ENCODE results near the gene SERF2.
"Not testable (repeated sequence)": the region's sequence is repeated elsewhere in the genome, so short reads cannot be mapped to it uniquely, and the experiment has no call there.

The SERF2 gene

DNA sequence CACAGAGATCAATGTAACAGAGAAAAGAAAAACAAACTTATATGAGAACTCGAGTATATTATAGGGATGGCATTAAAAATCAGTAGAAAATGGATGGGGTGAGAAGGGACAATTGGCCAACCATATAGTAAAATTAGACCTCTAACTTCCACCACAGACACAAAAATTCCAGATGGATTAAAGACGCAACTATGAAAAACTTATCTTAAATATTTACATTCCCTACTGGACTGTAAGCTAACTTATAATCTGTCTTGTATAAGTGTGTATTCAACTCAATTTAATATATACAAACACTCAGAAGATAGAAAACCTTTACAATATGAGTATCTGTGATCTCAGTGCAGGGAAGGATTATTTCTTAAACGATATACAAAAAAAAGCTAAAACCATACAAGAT lies 29.4 kb downstream of the SERF2 start:
- TF ChIP-seq, protein P1, sequence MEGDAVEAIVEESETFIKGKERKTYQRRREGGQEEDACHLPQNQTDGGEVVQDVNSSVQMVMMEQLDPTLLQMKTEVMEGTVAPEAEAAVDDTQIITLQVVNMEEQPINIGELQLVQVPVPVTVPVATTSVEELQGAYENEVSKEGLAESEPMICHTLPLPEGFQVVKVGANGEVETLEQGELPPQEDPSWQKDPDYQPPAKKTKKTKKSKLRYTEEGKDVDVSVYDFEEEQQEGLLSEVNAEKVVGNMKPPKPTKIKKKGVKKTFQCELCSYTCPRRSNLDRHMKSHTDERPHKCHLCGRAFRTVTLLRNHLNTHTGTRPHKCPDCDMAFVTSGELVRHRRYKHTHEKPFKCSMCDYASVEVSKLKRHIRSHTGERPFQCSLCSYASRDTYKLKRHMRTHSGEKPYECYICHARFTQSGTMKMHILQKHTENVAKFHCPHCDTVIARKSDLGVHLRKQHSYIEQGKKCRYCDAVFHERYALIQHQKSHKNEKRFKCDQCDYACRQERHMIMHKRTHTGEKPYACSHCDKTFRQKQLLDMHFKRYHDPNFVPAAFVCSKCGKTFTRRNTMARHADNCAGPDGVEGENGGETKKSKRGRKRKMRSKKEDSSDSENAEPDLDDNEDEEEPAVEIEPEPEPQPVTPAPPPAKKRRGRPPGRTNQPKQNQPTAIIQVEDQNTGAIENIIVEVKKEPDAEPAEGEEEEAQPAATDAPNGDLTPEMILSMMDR (IDR thresholded peaks at IDR 0.05): no peak
- no peaks in the 10 kb centered on the region for H3K9me3 ChIP-seq

DNA sequence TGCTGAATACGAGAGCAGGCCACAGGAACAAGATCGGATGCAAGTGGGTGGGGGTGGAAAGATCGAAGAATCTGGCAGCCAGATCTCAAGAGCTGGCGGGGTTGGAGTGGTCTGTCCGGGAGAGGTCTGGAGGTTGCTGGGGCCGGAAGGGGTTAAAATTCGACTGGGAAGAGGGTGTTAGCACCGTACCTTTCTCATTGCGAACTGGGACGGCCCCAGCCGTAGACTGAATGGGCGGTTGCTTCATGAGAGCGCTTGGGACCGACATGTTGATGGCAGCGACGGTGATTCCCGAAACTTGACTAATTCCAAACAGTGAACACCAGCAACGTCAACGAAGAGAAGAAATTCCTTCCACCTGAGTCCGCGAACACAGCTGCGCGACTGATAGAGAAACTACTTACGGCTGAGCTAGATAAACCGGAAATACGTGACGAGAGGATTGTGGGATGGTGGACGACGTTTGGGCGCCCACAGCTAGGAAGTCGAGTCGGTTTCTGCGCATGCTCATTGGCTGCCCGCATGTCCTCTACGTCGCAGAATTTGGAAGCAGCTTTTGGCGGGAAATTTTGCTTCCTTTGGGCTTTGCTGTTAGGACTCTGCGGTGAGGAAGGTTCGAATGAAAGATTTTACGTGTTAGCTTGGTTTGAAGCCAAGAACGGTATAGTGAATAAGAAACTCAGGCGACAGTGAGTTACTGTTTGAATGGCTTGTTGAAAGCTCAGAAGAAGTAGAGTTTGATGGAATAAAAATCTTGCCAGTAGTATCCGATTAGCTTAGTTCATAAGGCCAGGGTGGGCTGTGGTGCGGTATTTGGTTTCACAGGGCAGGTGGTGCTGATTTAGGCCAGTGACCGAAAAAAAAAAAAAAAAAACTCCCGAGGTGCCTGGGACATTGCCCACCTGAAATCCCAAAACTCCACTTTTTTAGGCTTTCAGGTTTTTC lies 32.5 kb downstream of the SERF2 start, which contains the start of gene MFAP1:
Gene MFAP1, minus strand, starts transcription at position 389 of the 945 bp plus-strand sequence. Its CDS starts 121 bp downstream, at position 268.
- Histone ChIP-seq H3K4me1 (peaks cover 4 to 53% (median 31%) of the 10 kb centered on the region in 4 donors), H3K27ac (peak within 1 kb of the TSS; percentile 91 to 92), H3K27me3 (no peaks in the 10 kb centered on the region), H3K9me3 (no peaks in the 10 kb centered on the region), H3K4me3 (peak within 1 kb of the TSS; percentile 78 to 87), H3K36me3 (peaks cover 0 to 12% (median 0%) of the 10 kb centered on the region in 3 donors)
- TF ChIP-seq, protein P1 (IDR thresholded peaks at IDR 0.05): no peak
- intact Hi-C loops (cut with DNase I; ENCODE audit: low total_unique reads): loop anchor here (2.0 kb wide), 1 partner anchor 24 kb away; the partner anchor contains the start of genes HYPK and SERINC4
- DNase-seq: peak; percentile 96

More for the DNA sequence above, 29.4 kb downstream of the SERF2 start:
- Histone ChIP-seq H3K27me3 (no peaks in the 10 kb centered on the region), H3K4me3 (no peak overlapping the region), H3K4me1 (peaks cover 4 to 38% (median 24%) of the 10 kb centered on the region in 4 donors), H3K36me3 (peaks cover 5 to 24% (median 11%) of the 10 kb centered on the region in 3 donors), H3K27ac (no peak overlapping the region)
- intact Hi-C loops (cut with DNase I; ENCODE audit: low total_unique reads): no loop called here
- no peak for DNase-seq

DNA sequence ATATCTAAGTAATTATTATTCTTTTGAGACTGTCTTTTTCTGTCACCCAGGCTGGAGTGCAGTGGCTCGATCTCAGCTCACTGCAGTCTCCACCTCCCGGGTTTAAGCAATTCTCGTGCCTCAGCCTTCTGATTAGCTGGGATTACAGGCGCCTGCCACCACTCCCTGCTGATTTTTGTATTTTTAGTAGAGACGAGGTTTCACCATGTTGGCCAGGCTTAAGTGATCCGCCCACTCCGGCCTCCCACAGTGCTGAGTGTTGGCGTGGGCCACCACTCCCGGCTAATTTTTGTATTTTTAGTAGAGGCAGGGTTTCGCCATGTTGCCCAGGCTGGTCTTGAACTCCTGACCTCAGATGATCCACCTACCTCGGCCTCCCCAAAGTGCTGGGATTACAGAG lies 33.2 kb downstream of the SERF2 start:
- H3K27ac ChIP-seq, H3K9me3 ChIP-seq, DNase-seq, H3K4me3 ChIP-seq, H3K27me3 ChIP-seq: not testable (repeated sequence)
- intact Hi-C loops (cut with DNase I; ENCODE audit: low total_unique reads): loop anchor here (2.0 kb wide), 1 partner anchor 25 kb away; the partner anchor contains the start of genes HYPK and SERINC4
- Histone ChIP-seq H3K4me1 (peaks cover 4 to 53% (median 31%) of the 10 kb centered on the region in 4 donors), H3K36me3 (peaks cover 0 to 11% (median 0%) of the 10 kb centered on the region in 3 donors)

DNA sequence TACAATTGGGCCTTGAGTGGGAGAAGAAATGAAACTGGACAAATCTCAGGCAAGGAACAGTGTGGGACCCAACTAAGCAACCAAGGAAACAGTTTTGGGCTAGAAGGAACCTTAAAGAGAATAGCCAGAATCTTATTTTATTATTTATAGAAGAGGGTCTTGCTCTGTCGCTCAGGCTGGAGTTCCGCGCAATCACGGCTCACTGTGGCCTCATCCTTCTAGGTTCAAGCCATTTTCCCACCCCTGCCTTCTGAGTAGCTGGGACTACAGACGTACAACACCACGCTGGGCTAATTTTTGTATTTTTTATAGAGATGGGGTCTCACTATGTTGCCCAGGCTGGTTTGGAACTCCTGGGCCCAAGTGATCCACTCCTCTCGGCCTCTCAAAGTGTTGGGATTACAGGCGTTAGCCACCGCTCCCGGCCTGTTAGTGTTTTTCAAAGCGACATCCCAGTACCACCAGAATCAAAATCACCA lies 33.9 kb downstream of the SERF2 start:
- Histone ChIP-seq H3K4me1 (peaks cover 4 to 53% (median 30%) of the 10 kb centered on the region in 4 donors), H3K27ac (peak overlapping the region; percentile 65 to 78), H3K9me3 (no peaks in the 10 kb centered on the region), H3K36me3 (peaks cover 0 to 4% (median 0%) of the 10 kb centered on the region in 3 donors), H3K4me3 (peak overlapping the region; percentile 58 to 59), H3K27me3 (no peaks in the 10 kb centered on the region)
- DNase-seq: no peak
- TF ChIP-seq, protein P1 (IDR thresholded peaks at IDR 0.05): no peak
- intact Hi-C loops (cut with DNase I; ENCODE audit: low total_unique reads): no loop called here

DNA sequence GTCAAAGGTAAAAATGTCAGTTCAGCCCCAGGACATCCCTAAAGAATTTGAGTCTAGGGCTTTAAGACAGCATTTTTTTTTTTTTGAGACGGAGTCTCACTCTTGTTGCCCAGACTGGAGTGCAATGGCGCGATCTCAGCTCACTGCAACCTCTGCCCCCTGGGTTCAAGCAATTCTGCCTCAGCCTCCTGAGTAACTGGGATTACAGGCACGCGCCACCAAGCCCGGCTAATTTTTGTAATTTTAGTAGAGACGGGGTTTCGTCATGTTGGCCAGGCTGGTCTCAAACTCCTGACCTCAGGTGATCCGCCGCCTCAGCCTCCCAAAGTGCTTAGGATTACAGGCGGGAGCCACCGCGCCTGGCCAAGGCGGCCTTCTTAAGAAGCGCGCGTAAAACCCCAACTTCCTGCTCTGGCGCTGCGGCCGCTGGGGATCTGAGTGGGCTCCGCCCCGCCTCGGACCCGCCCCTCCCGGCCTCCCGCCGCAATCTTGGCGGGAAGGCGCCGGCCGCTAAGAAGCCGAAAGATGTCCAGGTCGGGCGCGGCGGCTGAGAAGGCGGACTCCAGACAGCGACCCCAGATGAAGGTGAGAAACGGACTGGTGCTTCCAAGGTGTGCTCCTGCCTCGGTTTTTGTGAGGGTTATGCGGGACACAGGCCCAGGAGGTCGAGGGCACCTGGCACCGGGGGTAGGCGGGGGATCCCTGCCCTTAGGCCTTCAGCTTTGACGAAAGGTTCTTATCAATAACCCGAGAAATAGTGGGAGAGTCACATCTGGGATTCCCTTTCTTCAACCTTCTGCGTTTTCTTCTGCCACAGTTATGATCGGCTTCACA lies 34.6 kb downstream of the SERF2 start, which contains the start of gene WDR76:
Gene WDR76, plus strand, starts transcription at position 495 of the 834 bp plus-strand sequence. Its CDS starts 31 bp downstream, at position 526.
- H3K4me3 ChIP-seq: peak within 1 kb of the TSS; percentile 58 to 59
- no peaks in the 10 kb centered on the region for H3K9me3 ChIP-seq
- peak; percentile 87 to 89 for DNase-seq
- peak within 1 kb of the TSS; percentile 65 to 78 for H3K27ac ChIP-seq
- TF ChIP-seq, protein P1 (IDR thresholded peaks at IDR 0.05): no peak
- intact Hi-C loops (cut with DNase I; ENCODE audit: low total_unique reads): no loop called here
- no peaks in the 10 kb centered on the region for H3K36me3 ChIP-seq
- no peaks in the 10 kb centered on the region for H3K27me3 ChIP-seq
- H3K4me1 ChIP-seq: peaks cover 4 to 48% (median 27%) of the 10 kb centered on the region in 4 donors
